Gastrocnemius medialis (tissue), 4 donors: ENCODE data around the gene HSFX3.

Experiments used
- CTCF ChIP-seq, 5 experiments: fragments of 450-650 bp in 3 of 5; fragments of 200-600 bp in 2 of 5; sonication (generic) in 2 of 5; IDR thresholded peaks in 4 of 5; conservative IDR thresholded peaks in 1 of 5; 1 replicate in 4 of 5; 2 replicates in 1 of 5; pipeline ENCODE4 v1.5.1; 2016 to 2019; ENCODE audit warnings: antibody characterized with exemption in 5 of 5, mild to moderate bottlenecking in 3 of 5, moderate library complexity in 3 of 5
- POLR2A ChIP-seq, 2 donors: fragments of 450-650 bp; IDR thresholded peaks; one replicate each; pipeline ENCODE4 v1.6.1; 2017; ENCODE audit warnings: antibody characterized with exemption in 2 of 2, mild to moderate bottlenecking in 2 of 2, moderate library complexity in 2 of 2

GRCh38 chrX:149499766-149500165 lies 50.0 kb downstream of the HSFX3 start:
- no peak for TF ChIP-seq CTCF (IDR thresholded peaks at IDR 0.05 in 4 of 5, conservative IDR thresholded peaks at IDR 0.05 in 1 of 5)
- TF ChIP-seq POLR2A (IDR thresholded peaks at IDR 0.05): no peak
